ENCODE results near the gene POLR2F. TPM values are rescaled to one million over a fixed set of nuclear protein-coding genes. Genes with fewer than 3 reads are reported as not detected.

POLR2F gene
- total RNA-seq, 6 donors from 2014 or later, result 48.9 to 152 (median 71.7) TPM

DNA sequence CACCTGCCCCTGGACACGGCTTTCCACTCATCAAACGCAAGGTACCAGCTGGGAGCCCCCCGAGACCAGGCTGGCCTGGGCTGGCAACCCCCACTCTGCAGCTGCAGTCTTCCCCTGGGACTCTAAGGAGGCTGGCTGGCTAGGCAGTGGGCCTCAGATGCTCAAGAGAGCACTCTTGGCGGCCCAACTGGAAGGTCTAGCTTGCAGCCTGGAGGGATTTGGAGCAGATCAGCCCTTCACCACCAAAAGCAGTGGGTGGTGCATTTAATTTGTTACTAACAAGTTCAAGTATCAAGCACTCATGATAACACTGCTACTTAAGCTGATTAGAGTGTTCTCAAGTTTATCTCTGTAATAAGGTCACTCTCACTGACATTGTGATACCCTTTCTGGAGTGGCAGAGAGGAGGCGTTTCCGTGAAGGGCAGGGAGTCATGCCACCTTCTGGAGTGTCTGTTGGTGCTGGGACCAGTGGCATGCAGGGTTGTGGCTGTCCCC lies 21.6 kb upstream of the POLR2F start:
- Histone ChIP-seq H3K4me3 (no peak overlapping the region), H3K4me1 (peaks cover 30 to 54% (median 46%) of the 10 kb centered on the region in 4 donors), H3K9me3 (no peaks in the 10 kb centered on the region), H3K27ac (peak overlapping the region in 3 of 4 donors; percentile 45 to 80 (median 55)), H3K27me3 (no peaks in the 10 kb centered on the region), H3K36me3 (peaks cover 0 to 66% (median 28%) of the 10 kb centered on the region in 4 donors)
- DNase-seq (peak in 1 of 2 donors; percentile 68), ATAC-seq (ENCODE audit: low FRiP score in 2 of 2) (peak in 1 of 2 donors; percentile 35)
- TF ChIP-seq, protein P1, sequence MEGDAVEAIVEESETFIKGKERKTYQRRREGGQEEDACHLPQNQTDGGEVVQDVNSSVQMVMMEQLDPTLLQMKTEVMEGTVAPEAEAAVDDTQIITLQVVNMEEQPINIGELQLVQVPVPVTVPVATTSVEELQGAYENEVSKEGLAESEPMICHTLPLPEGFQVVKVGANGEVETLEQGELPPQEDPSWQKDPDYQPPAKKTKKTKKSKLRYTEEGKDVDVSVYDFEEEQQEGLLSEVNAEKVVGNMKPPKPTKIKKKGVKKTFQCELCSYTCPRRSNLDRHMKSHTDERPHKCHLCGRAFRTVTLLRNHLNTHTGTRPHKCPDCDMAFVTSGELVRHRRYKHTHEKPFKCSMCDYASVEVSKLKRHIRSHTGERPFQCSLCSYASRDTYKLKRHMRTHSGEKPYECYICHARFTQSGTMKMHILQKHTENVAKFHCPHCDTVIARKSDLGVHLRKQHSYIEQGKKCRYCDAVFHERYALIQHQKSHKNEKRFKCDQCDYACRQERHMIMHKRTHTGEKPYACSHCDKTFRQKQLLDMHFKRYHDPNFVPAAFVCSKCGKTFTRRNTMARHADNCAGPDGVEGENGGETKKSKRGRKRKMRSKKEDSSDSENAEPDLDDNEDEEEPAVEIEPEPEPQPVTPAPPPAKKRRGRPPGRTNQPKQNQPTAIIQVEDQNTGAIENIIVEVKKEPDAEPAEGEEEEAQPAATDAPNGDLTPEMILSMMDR (IDR thresholded peaks at IDR 0.05), result no peak
- TF ChIP-seq POLR2A (IDR thresholded peaks at IDR 0.05) (no peak), EP300 (IDR thresholded peaks at IDR 0.05) (peak in 1 of 4 donors; percentile 90), POLR2AphosphoS5 (IDR thresholded peaks at IDR 0.05) (peak; percentile 42 to 70)
- WGBS, 2 donors, result 73 to 81% methylated on average over 6 of the region's 6 CpGs

DNA sequence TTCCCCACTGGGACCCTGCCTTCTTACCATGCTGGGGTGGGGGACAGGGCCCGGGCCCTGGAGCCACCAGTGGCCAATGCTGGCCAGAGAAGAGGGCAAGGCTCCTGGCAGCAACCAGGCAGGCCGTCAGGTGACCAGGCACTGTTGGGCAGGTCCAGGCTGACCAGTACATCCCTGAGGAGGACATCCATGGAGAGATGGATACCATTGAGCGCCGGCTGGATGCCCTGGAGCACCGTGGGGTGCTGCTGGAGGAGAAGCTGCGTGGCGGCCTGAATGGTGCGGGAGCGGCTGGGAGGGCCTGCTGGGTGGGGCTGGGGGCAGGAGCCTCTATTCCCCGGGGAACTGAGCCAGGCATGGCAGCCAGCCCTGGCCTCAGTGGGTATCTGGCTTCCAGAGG lies 21.1 kb upstream of the POLR2F start:
- Histone ChIP-seq H3K4me1 (peaks cover 30 to 54% (median 46%) of the 10 kb centered on the region in 4 donors), H3K9me3 (no peaks in the 10 kb centered on the region), H3K27ac (peak overlapping the region in 3 of 4 donors; percentile 45 to 80 (median 55)), H3K4me3 (no peak overlapping the region), H3K27me3 (no peaks in the 10 kb centered on the region), H3K36me3 (peaks cover 0 to 66% (median 25%) of the 10 kb centered on the region in 4 donors)
- WGBS, 2 donors, result 59 to 90% methylated on average over 7 of the region's 10 CpGs
- peak in 1 of 2 donors; percentile 70 for DNase-seq
- peak in 1 of 2 donors; percentile 0 for ATAC-seq (ENCODE audit: low FRiP score in 2 of 2)
- TF ChIP-seq POLR2AphosphoS5 (IDR thresholded peaks at IDR 0.05), result no peak
- TF ChIP-seq, protein P1 (IDR thresholded peaks at IDR 0.05), result no peak

DNA sequence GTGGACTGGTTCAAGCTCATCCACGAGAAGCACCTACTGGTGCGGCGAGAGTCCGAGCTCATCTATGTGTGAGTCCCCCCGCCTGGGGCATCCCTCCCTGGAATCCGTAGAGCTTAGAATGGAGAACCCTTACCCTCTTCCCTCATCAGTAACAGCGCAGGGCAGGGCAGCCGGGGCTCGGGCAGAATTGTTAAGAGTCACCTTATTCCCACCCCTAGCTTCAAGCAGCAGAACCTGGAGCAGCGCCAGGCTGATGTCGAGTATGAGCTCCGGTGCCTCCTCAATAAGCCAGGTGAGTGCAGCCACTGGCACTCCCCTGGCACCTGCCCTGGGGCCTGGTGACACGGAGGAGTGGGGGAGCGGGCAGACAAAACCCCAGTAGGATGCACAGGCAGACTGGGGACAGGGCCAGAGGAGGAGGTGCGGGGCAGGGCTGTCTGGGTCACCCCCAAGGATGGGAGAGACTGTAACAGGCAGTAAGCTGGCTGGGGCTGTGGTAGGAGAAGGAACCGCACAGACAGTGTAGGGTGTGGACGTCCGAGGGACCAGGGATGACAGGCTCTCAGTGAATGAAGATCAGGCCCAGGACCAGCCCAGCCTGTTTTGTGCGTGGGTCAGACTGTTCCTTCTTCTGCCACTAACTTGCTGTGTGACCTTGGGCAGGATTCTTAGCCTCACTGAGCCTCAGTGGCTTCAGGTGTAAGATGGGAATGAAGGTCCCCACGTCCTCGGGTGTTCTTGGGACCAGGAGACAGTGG lies 20.5 kb upstream of the POLR2F start:
- Histone ChIP-seq H3K27ac (peak overlapping the region; percentile 45 to 80 (median 64)), H3K36me3 (peaks cover 0 to 66% (median 25%) of the 10 kb centered on the region in 4 donors), H3K4me1 (peaks cover 30 to 54% (median 46%) of the 10 kb centered on the region in 4 donors), H3K27me3 (no peaks in the 10 kb centered on the region), H3K9me3 (no peaks in the 10 kb centered on the region), H3K4me3 (no peak overlapping the region)
- WGBS, 2 donors, result 63 to 67% methylated on average over 9 to 15 of the region's 21 CpGs
- DNase-seq (peak in 1 of 2 donors; percentile 89), ATAC-seq (ENCODE audit: low FRiP score in 2 of 2) (peak; percentile 2 to 5)
- no peak for TF ChIP-seq POLR2AphosphoS5 (IDR thresholded peaks at IDR 0.05)

DNA sequence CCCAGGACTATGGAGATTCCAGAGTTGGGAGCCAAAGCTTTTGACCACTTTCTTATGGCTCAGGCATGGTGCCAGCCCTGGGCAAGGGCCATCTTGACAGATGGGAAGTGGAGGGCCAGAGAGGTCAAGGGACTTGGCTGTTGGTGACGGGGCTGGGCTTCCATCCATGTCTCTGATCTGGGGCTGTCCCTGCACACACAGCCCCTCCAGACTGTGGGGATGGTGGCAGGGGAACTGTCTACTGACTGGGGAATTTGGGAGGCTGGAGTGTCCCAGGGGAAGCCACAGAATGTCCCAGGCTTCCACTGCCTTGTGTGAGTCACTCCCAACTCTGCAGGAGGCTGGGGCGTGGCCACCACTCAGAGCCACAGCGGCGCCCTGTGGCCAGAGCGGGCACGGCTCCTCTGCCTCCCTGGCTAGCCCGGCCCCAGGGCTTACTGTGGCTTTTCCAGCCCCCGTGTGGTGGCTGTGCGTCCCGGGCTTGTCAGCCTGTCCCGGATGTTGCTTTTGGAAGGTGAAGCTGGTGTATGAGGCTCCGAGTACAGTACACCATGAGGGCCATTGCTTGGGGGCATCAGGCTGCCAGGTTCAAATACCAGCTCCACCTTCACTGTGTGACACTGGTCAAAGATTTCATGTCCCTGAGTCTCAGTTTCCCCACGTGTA lies 19.7 kb upstream of the POLR2F start:
- ATAC-seq (ENCODE audit: low FRiP score in 2 of 2) (peak; percentile 96 to 97), DNase-seq (peak; percentile 97)
- peaks cover 30 to 54% (median 46%) of the 10 kb centered on the region in 4 donors for H3K4me1 ChIP-seq
- no peaks in the 10 kb centered on the region for H3K27me3 ChIP-seq
- H3K9me3 ChIP-seq, result no peaks in the 10 kb centered on the region
- peak; percentile 39 to 53 for TF ChIP-seq POLR2AphosphoS5 (IDR thresholded peaks at IDR 0.05)
- TF ChIP-seq POLR2A (IDR thresholded peaks at IDR 0.05), result no peak
- TF ChIP-seq, protein P1 (IDR thresholded peaks at IDR 0.05), result peak; percentile 95 to 99 (median 98)
- no peak for TF ChIP-seq EP300 (IDR thresholded peaks at IDR 0.05)
- WGBS, 2 donors, result 4 to 28% methylated on average over 2 to 13 of the region's 13 CpGs
- peak overlapping the region; percentile 45 to 80 (median 64) for H3K27ac ChIP-seq
- H3K4me3 ChIP-seq, result no peak overlapping the region
- H3K36me3 ChIP-seq, result peaks cover 0 to 61% (median 23%) of the 10 kb centered on the region in 4 donors

DNA sequence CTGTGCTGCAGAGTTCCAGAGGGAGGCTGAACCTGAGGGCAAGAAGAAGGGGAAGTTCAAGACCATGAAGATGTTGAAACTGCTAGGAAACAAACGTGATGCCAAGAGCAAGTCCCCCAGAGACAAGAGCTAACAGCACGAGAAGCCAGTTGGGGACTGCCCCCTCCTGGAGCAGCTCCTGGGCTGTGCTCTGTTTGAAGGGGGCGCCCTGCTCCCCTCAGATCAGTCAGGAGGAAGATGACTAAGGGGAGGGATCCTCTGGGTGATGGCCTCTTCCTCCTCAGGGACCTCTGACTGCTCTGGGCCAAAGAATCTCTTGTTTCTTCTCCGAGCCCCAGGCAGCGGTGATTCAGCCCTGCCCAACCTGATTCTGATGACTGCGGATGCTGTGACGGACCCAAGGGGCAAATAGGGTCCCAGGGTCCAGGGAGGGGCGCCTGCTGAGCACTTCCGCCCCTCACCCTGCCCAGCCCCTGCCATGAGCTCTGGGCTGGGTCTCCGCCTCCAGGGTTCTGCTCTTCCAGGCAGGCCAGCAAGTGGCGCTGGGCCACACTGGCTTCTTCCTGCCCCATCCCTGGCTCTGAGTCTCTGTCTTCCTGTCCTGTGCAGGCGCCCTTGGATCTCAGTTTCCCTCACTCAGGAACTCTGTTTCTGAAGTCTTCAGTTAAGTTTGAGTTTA lies 12.7 kb upstream of the POLR2F start:
- no peak overlapping the region for H3K27ac ChIP-seq
- H3K27me3 ChIP-seq, result no peaks in the 10 kb centered on the region
- H3K36me3 ChIP-seq, result peaks cover 8 to 68% (median 33%) of the 10 kb centered on the region in 4 donors
- WGBS, 2 donors, result 79 to 83% methylated on average over 12 of the region's 12 CpGs
- H3K9me3 ChIP-seq, result no peaks in the 10 kb centered on the region
- H3K4me3 ChIP-seq, result no peak overlapping the region
- TF ChIP-seq, protein P1 (IDR thresholded peaks at IDR 0.05), result no peak
- no peak for TF ChIP-seq POLR2AphosphoS5 (IDR thresholded peaks at IDR 0.05)
- TF ChIP-seq EP300 (IDR thresholded peaks at IDR 0.05), result no peak
- no peak for TF ChIP-seq POLR2A (IDR thresholded peaks at IDR 0.05)
- no peaks in the 10 kb centered on the region for H3K4me1 ChIP-seq
- DNase-seq, result no peak
- no peak for ATAC-seq (ENCODE audit: low FRiP score in 2 of 2)
